B cell (primary cell): ENCODE data around the gene ITPK1. TPM values are rescaled to one million over a fixed set of nuclear protein-coding genes. Genes with fewer than 3 reads are reported as not detected.

ENCODE experiments used
- ATAC-seq: fragments of 200-7000 bp; cut with Tn5 transposase; one replicate; pipeline ENCODE4 v1.10.0; 2021; ENCODE audit warnings: low read depth, mild to moderate bottlenecking, moderate number of reproducible peaks, moderate library complexity
- CTCF ChIA-PET: fragments of 350-600 bp; sonication (Branson Sonifier 250); formaldehyde crosslinking; loops from one replicate; lab custom pipeline; 2021; ENCODE audit warnings: antibody characterized with exemption, inconsistent platforms; lab: Charles Lee
- POLR2A ChIA-PET: fragments of 350-600 bp; sonication (Branson Sonifier 250); formaldehyde crosslinking; loops from one replicate; lab custom pipeline; 2021; ENCODE audit warnings: antibody characterized with exemption; lab: Charles Lee
- DNase-seq: peaks from one replicate; pipeline ENCODE4 v3.0.0; 2013
- H2AFZ ChIP-seq: 2 replicates; pipeline ENCODE4 v1.6.1; 2012; ENCODE audit warnings: mild to moderate bottlenecking, low read depth, low read length; ENCODE audit not compliant: insufficient read depth, poor library complexity, severe bottlenecking
- H3K27ac ChIP-seq, 2 donors: 1 replicate in 1 of 2; 2 replicates in 1 of 2; pipeline ENCODE4 v1.5.1; 2012 to 2013; ENCODE audit warnings: low read length in 2 of 2, mild to moderate bottlenecking in 2 of 2, moderate library complexity in 1 of 2
- H3K27me3 ChIP-seq, 4 experiments: fragments of 200-600 bp in 1 of 4; sonication (generic) in 1 of 4; replicated peaks in 1 of 4; 1 replicate in 2 of 4; 2 replicates in 2 of 4; pipeline versions ENCODE4 v1.6.1 to v1.7.0; 2013 to 2016; ENCODE audit warnings: low read length in 3 of 4, mild to moderate bottlenecking in 2 of 4, mixed read lengths in 1 of 4, moderate library complexity in 1 of 4; ENCODE audit not compliant: insufficient read depth in 4 of 4, control insufficient read depth in 3 of 4; ENCODE audit errors: control extremely low read depth in 1 of 4
- H3K36me3 ChIP-seq, 2 experiments: replicated peaks in 1 of 2; 1 replicate in 1 of 2; 2 replicates in 1 of 2; pipeline versions ENCODE4 v1.6.1 to v1.7.1; 2013; ENCODE audit warnings: low read length in 1 of 2; ENCODE audit not compliant: insufficient read depth in 2 of 2, control insufficient read depth in 1 of 2; ENCODE audit errors: control extremely low read depth in 1 of 2, extremely low read depth in 1 of 2
- H3K4me1 ChIP-seq, 2 donors: fragments of 200-600 bp in 1 of 2; sonication (generic) in 1 of 2; 1 replicate in 1 of 2; 2 replicates in 1 of 2; pipeline versions ENCODE4 v1.5.1 to v1.6.1; 2013 to 2017; ENCODE audit warnings: low read length in 2 of 2; ENCODE audit not compliant: control insufficient read depth in 2 of 2, insufficient read depth in 2 of 2
- H3K4me2 ChIP-seq: replicated peaks from 2 replicates; pipeline ENCODE3; 2012; ENCODE audit warnings: mild to moderate bottlenecking, low read depth, low read length; ENCODE audit not compliant: poor library complexity, severe bottlenecking
- H3K4me3 ChIP-seq, 5 experiments: fragments of 200-600 bp in 1 of 5; sonication (generic) in 1 of 5; 1 replicate in 3 of 5; 2 replicates in 2 of 5; pipeline versions ENCODE4 v1.5.1 to v1.7.0; 2011 to 2016; ENCODE audit warnings: low read length in 4 of 5, mild to moderate bottlenecking in 4 of 5, low read depth in 2 of 5, control low read depth in 1 of 5, moderate library complexity in 1 of 5; ENCODE audit not compliant: insufficient read depth in 1 of 5; ENCODE audit errors: control extremely low read depth in 1 of 5, extremely low read depth in 1 of 5
- H3K79me2 ChIP-seq: fragments of 200-600 bp; sonication (generic); one replicate; pipeline ENCODE4 v1.6.0; 2016; ENCODE audit warnings: low read length; ENCODE audit not compliant: control insufficient read depth, insufficient read depth
- H3K9ac ChIP-seq: fragments of 200-600 bp; sonication (generic); 2 replicates; pipeline ENCODE4 v1.6.1; 2017; ENCODE audit warnings: mild to moderate bottlenecking, low read length, moderate library complexity
- H3K9me3 ChIP-seq, 3 donors: one replicate each; pipeline versions ENCODE4 v1.6.1 to v1.7.1; 2013; ENCODE audit warnings: low read length in 2 of 3; ENCODE audit not compliant: control insufficient read depth in 2 of 3, insufficient read depth in 1 of 3; ENCODE audit errors: control extremely low read depth in 1 of 3
- H4K20me1 ChIP-seq: 2 replicates; pipeline ENCODE4 v1.6.0; 2012; ENCODE audit warnings: mild to moderate bottlenecking, low read length; ENCODE audit not compliant: insufficient read depth, control insufficient read depth, poor library complexity, severe bottlenecking
- H3K27ac Mint-ChIP-seq: one replicate; pipeline ENCODE4 v1.8.0; 2021; ENCODE audit warnings: mixed read lengths
- H3K27me3 Mint-ChIP-seq: one replicate; pipeline ENCODE4 v1.8.0; 2021; ENCODE audit warnings: mixed read lengths
- H3K4me1 Mint-ChIP-seq: one replicate; pipeline ENCODE4 v1.8.0; 2021; ENCODE audit warnings: mixed read lengths
- H3K4me3 Mint-ChIP-seq: one replicate; pipeline ENCODE4 v1.8.0; 2021; ENCODE audit warnings: mixed read lengths
- H3K9me3 Mint-ChIP-seq: one replicate; pipeline ENCODE4 v1.8.0; 2022; ENCODE audit warnings: mixed read lengths; ENCODE audit not compliant: insufficient read depth
- EZH2 ChIP-seq: IDR thresholded peaks from 2 replicates; pipeline ENCODE4 v1.6.1; 2012; ENCODE audit warnings: borderline replicate concordance, low read depth, mild to moderate bottlenecking, moderate library complexity, low read length; ENCODE audit not compliant: insufficient read depth, poor library complexity, severe bottlenecking
- WGBS: methylation state at CpG from one replicate; pipeline ENCODE4 v1.1.5; 2013; ENCODE audit warnings: missing lambda C conversion rate; ENCODE audit not compliant: insufficient coverage; 5-methylcytosine and 5-hydroxymethylcytosine counted together
- intact Hi-C: fragments of 100-400 bp; cut with micrococcal nuclease; formaldehyde crosslinking; loops from one replicate; pipeline ENCODE4 v1.10.0; 2022
- polyA plus RNA-seq: library from polyadenylated mRNA; depleted of rRNA; stranded (reverse); fragments of >200 nt; gene quantifications from 2 replicates; pipeline ENCODE4 v1.2.3, GENCODE V29; 2012
- total RNA-seq, 2 donors: library from RNA; stranded (reverse); fragments of 120-200 nt in 1 of 2; gene quantifications; 1 replicate in 1 of 2; 2 replicates in 1 of 2; pipeline versions ENCODE4 v1.2.3 to v1.2.4, GENCODE V29; 2013 to 2022
- TF ChIP-seq, protein P1 (sequence below): fragments of 200-600 bp; IDR thresholded peaks from one replicate; pipeline ENCODE4 v1.8.0; 2022; ENCODE audit warnings: antibody characterized with exemption, mild to moderate bottlenecking

The ITPK1 gene
- total and polyA plus RNA-seq, 2 donors (not counting 1 experiment from before 2014, with no cell fraction given): 46.0 to 46.9 TPM

DNA sequence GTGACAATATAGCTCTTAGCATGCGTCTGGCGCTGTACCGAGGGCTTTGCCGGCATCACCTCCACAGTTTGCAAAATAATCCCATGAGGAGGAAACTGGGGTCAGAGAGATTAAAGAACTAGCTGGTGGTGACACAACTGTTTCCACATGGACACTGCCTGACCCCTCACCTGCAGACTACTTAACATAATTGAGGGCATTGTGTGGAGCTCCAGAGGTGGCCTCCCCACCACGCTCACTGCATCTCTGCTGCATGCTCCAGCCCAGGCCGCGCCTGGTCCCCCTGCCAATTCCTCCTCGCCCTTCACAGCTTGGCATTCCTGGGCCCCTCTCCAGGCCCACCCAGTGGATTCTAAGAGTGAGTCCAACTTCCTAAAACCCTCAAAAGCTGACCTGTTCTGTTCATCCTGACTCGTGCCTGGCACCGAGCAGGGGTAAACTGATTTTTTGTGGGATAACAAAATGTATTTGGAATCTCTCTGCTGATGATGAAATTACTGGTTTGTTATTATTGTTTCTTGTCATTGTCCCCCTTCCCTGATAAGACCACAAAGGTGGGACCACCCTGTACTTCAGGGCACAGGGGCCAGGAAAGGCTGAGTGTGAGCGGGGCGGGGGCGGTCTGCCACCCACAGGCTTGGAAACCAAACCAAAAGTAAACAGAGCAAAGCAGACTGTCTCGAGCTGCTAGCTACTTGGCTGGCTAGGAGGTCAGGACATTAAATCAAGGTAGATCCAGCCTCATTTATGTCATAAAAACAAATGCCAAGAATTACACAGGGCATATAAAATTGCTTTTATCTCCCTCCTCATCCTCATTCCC is 152.2 kb downstream of the ITPK1 start:
- POLR2A ChIA-PET: no interaction called here
- TF ChIP-seq, protein P1, sequence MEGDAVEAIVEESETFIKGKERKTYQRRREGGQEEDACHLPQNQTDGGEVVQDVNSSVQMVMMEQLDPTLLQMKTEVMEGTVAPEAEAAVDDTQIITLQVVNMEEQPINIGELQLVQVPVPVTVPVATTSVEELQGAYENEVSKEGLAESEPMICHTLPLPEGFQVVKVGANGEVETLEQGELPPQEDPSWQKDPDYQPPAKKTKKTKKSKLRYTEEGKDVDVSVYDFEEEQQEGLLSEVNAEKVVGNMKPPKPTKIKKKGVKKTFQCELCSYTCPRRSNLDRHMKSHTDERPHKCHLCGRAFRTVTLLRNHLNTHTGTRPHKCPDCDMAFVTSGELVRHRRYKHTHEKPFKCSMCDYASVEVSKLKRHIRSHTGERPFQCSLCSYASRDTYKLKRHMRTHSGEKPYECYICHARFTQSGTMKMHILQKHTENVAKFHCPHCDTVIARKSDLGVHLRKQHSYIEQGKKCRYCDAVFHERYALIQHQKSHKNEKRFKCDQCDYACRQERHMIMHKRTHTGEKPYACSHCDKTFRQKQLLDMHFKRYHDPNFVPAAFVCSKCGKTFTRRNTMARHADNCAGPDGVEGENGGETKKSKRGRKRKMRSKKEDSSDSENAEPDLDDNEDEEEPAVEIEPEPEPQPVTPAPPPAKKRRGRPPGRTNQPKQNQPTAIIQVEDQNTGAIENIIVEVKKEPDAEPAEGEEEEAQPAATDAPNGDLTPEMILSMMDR: no peak
- TF ChIP-seq EZH2: no peak
- Histone ChIP-seq H3K36me3 (peaks cover 0 to 22% of the 10 kb centered on the region in 2 experiments), H3K27me3 (no peaks in the 10 kb centered on the region), H3K4me2 (no peak overlapping the region), H3K9ac (no peak overlapping the region), H4K20me1 (peaks cover 10% of the 10 kb centered on the region), H2AFZ (no peak overlapping the region), H3K4me3 (no peak overlapping the region), H3K79me2 (peaks cover 9% of the 10 kb centered on the region), H3K4me1 (no peaks in the 10 kb centered on the region), H3K9me3 (no peaks in the 10 kb centered on the region), H3K27ac (no peak overlapping the region)
- WGBS: 94% methylated on average over 12 of the region's 14 CpGs
- H3K27ac Mint-ChIP-seq: no peak overlapping the region
- no peaks in the 10 kb centered on the region for H3K27me3 Mint-ChIP-seq
- H3K4me3 Mint-ChIP-seq: no peak overlapping the region
- CTCF ChIA-PET: interaction anchor here (1.7 kb wide), 1 partner anchor 10 kb away, joined by 5 read pairs; no protein-coding TSS in a partner anchor
- ATAC-seq: no peak
- intact Hi-C loops: no loop called here
- no peak for DNase-seq
- H3K9me3 Mint-ChIP-seq: peaks cover 3% of the 10 kb centered on the region
- H3K4me1 Mint-ChIP-seq: peaks cover 11% of the 10 kb centered on the region

GRCh38 chr14:92962831-92963095 is 153.0 kb downstream of the ITPK1 start:
- H3K4me1 ChIP-seq: no peaks in the 10 kb centered on the region
- no peaks in the 10 kb centered on the region for H3K9me3 ChIP-seq
- no peak overlapping the region for H3K4me3 Mint-ChIP-seq
- ChIA-PET POLR2A (no interaction called here), CTCF (interaction anchor here (1.7 kb wide), 1 partner anchor 9 kb away, joined by 5 read pairs; no protein-coding TSS in a partner anchor)
- no peak overlapping the region for H3K9ac ChIP-seq
- H3K9me3 Mint-ChIP-seq: peaks cover 3% of the 10 kb centered on the region
- peaks cover 11% of the 10 kb centered on the region for H3K4me1 Mint-ChIP-seq
- peaks cover 9% of the 10 kb centered on the region for H3K79me2 ChIP-seq
- H3K4me2 ChIP-seq: no peak overlapping the region
- no peak overlapping the region for H3K4me3 ChIP-seq
- H3K27me3 ChIP-seq: no peaks in the 10 kb centered on the region
- peaks cover 10% of the 10 kb centered on the region for H4K20me1 ChIP-seq
- DNase-seq (no peak), ATAC-seq (no peak)
- H3K36me3 ChIP-seq: peaks cover 0 to 29% of the 10 kb centered on the region in 2 experiments
- intact Hi-C loops: no loop called here
- no peak overlapping the region for H3K27ac ChIP-seq
- H2AFZ ChIP-seq: no peak overlapping the region
- H3K27me3 Mint-ChIP-seq: no peaks in the 10 kb centered on the region
- WGBS: 96% methylated on average over 7 of the region's 11 CpGs
- TF ChIP-seq, protein P1: no peak
- no peak for TF ChIP-seq EZH2
- H3K27ac Mint-ChIP-seq: no peak overlapping the region
